ENCODE data around the gene TNFAIP8L3. TPM values are rescaled to one million over a fixed set of nuclear protein-coding genes. Genes with fewer than 3 reads are reported as not detected.

TNFAIP8L3 gene
- total RNA-seq, 1 donor from 2014 or later: not detected

DNA sequence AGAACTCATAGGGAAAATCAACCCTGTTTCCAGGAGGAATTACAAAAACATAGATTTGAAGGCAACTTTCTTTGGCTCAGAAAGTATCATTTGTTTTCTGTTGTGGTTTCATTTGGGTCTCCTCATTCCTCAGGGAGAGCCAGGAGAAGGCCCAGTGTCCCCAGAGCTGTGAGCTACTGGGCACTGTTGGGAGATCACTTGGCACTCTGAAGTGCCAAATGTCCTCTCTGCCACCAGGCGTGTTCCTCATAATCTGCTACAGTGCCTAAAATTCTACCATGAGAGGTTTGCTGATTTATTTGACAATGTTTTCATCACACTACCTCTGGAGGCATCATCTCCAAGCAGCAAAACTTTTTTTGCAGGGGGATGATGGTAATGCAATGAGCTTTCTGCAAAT is 17.4 kb upstream of the TNFAIP8L3 start:
- H3K4me1 Mint-ChIP-seq (ENCODE audit: low read depth): no peaks in the 10 kb centered on the region
- no peaks in the 10 kb centered on the region for H3K9me3 Mint-ChIP-seq (ENCODE audit: low read depth)
- H3K27ac Mint-ChIP-seq: no peak overlapping the region
- DNase-seq (ENCODE audit: low spot score, unreplicated experiment): no peak
- no peaks in the 10 kb centered on the region for H3K36me3 Mint-ChIP-seq (ENCODE audit: insufficient read depth)
- no peak overlapping the region for H3K4me3 Mint-ChIP-seq (ENCODE audit: low read depth)
- peaks cover 22% of the 10 kb centered on the region for H3K27me3 Mint-ChIP-seq
- TF ChIP-seq, protein P1, sequence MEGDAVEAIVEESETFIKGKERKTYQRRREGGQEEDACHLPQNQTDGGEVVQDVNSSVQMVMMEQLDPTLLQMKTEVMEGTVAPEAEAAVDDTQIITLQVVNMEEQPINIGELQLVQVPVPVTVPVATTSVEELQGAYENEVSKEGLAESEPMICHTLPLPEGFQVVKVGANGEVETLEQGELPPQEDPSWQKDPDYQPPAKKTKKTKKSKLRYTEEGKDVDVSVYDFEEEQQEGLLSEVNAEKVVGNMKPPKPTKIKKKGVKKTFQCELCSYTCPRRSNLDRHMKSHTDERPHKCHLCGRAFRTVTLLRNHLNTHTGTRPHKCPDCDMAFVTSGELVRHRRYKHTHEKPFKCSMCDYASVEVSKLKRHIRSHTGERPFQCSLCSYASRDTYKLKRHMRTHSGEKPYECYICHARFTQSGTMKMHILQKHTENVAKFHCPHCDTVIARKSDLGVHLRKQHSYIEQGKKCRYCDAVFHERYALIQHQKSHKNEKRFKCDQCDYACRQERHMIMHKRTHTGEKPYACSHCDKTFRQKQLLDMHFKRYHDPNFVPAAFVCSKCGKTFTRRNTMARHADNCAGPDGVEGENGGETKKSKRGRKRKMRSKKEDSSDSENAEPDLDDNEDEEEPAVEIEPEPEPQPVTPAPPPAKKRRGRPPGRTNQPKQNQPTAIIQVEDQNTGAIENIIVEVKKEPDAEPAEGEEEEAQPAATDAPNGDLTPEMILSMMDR (IDR thresholded peaks at IDR 0.05; ENCODE audit: unreplicated experiment): no peak

DNA sequence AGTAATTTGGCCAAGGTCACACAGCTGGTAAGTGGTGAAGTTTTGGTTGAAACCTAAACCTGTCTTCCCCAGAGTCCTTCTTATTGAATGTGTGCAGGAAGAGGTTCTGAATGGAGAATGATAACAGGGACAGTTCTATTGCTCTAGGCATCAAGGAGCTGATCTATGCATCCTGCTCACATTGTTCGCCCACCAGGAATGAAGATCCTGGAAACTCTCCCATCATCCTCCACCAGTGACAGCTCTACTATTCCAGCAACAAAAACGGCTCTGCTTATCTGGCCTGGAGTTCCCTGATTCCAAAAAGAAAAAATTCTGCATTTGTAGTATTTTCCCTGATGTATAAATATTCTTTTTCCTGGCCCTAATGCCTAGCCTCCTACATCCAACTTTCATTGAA is 16.4 kb upstream of the TNFAIP8L3 start:
- no peak for DNase-seq (ENCODE audit: low spot score, unreplicated experiment)
- TF ChIP-seq, protein P1 (IDR thresholded peaks at IDR 0.05; ENCODE audit: unreplicated experiment): no peak
- no peak overlapping the region for H3K27ac Mint-ChIP-seq
- H3K4me3 Mint-ChIP-seq (ENCODE audit: low read depth): no peak overlapping the region
- no peaks in the 10 kb centered on the region for H3K36me3 Mint-ChIP-seq (ENCODE audit: insufficient read depth)
- peaks cover 22% of the 10 kb centered on the region for H3K27me3 Mint-ChIP-seq
- no peaks in the 10 kb centered on the region for H3K9me3 Mint-ChIP-seq (ENCODE audit: low read depth)
- no peaks in the 10 kb centered on the region for H3K4me1 Mint-ChIP-seq (ENCODE audit: low read depth)

DNA sequence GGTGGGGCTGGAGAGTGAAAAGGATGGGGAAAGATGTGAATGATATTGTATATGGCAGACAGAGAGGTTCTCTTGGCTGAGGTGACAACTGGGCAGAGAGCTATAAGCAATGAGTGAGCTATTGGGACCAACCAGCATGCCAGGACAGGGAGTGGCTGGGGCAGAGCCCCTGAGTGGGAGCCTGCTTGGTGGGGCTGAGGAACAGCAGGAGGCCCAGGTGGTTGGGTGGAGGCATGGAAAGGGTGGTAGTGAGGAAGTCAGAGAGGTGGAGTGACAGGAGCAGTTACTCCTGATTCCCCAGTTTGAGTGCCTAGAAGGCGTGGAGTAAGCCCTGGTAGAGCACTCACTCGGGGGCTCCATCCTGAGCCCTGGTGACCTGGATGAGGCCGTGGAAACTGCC is 15.5 kb upstream of the TNFAIP8L3 start:
- Mint-ChIP-seq H3K4me3 (ENCODE audit: low read depth) (no peak overlapping the region), H3K9me3 (ENCODE audit: low read depth) (no peaks in the 10 kb centered on the region), H3K4me1 (ENCODE audit: low read depth) (no peaks in the 10 kb centered on the region), H3K27me3 (peaks cover 23% of the 10 kb centered on the region), H3K27ac (no peak overlapping the region), H3K36me3 (ENCODE audit: insufficient read depth) (no peaks in the 10 kb centered on the region)
- TF ChIP-seq, protein P1 (IDR thresholded peaks at IDR 0.05; ENCODE audit: unreplicated experiment): no peak
- DNase-seq (ENCODE audit: low spot score, unreplicated experiment): no peak

DNA sequence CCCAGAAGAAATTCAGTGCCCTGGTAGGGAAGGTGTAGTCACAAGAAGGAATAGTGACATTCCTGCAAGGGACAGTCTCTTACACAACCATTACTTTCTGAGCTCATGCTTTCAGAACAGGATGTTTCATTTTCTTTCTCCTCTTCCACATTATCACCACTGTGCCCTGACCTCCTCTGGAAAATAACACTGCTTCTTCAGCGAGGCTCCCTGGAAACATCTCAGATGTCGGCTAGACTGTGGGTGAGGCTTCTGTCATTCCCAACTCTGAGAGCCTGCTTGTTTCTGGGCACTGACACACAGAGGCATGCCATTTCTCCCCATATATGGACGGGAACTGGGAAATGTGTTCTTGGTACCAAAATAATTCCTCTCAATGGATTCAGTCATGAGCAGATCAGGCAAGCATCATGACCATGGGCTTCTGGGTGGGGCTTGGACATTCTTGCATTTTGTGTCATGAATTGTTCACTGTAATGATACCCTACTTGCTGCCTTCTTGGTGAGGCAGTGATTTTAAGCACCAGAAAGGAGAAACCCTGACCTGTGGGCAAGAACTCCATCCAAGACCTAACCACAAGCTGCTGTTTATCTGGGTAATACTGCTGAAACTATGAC is 14.3 kb upstream of the TNFAIP8L3 start:
- Mint-ChIP-seq H3K27me3 (peaks cover 30% of the 10 kb centered on the region), H3K9me3 (ENCODE audit: low read depth) (no peaks in the 10 kb centered on the region), H3K4me1 (ENCODE audit: low read depth) (no peaks in the 10 kb centered on the region)

DNA sequence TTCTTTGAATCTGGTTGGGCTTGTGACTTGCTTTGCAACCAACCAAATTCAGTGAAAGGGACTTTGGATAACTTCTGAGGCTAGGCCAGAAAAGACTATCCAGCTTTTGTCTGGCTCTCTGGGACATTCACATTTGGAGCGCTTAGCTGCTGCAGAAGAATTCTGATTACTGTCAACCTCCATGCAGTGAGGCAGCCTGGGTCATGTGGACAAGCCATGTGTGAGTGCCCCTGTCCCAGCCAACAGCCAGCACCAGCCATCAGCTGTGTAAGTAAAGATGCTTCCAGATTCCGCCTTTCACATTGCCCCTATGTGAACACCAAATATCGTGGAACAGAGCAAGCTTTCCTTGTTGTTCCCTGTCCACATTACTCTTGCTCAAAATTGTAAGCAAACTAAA is 12.9 kb upstream of the TNFAIP8L3 start:
- Mint-ChIP-seq H3K27ac (no peak overlapping the region), H3K9me3 (ENCODE audit: low read depth) (no peaks in the 10 kb centered on the region), H3K27me3 (peaks cover 39% of the 10 kb centered on the region), H3K4me1 (ENCODE audit: low read depth) (no peaks in the 10 kb centered on the region), H3K4me3 (ENCODE audit: low read depth) (no peak overlapping the region), H3K36me3 (ENCODE audit: insufficient read depth) (no peaks in the 10 kb centered on the region)
- DNase-seq (ENCODE audit: low spot score, unreplicated experiment): no peak
- TF ChIP-seq, protein P1 (IDR thresholded peaks at IDR 0.05; ENCODE audit: unreplicated experiment): no peak

More for the DNA sequence above, 14.3 kb upstream of the TNFAIP8L3 start:
- H3K27ac Mint-ChIP-seq: no peak overlapping the region
- H3K36me3 Mint-ChIP-seq (ENCODE audit: insufficient read depth): no peaks in the 10 kb centered on the region
- DNase-seq (ENCODE audit: low spot score, unreplicated experiment): no peak
- no peak overlapping the region for H3K4me3 Mint-ChIP-seq (ENCODE audit: low read depth)
- TF ChIP-seq, protein P1 (IDR thresholded peaks at IDR 0.05; ENCODE audit: unreplicated experiment): no peak
